Neuronal stem cell (in vitro differentiated cells): ENCODE data around the gene CTU2.
A peak's percentile ranks its signal among the peaks of the same experiment; 100 is the strongest.

Source experiments
- DNase-seq: peaks from one replicate; pipeline ENCODE4 v3.0.0-alpha.2; 2013; ENCODE audit warnings: low spot score
- H2AFZ ChIP-seq: one replicate; pipeline ENCODE4 v1.6.1; 2013; ENCODE audit warnings: mild to moderate bottlenecking, low read length, inconsistent platforms
- H2AK5ac ChIP-seq: 2 replicates; pipeline ENCODE4 v1.6.1; 2013; ENCODE audit warnings: low read depth, mild to moderate bottlenecking, inconsistent platforms, low read length, moderate library complexity, mixed read lengths
- H2BK120ac ChIP-seq: 2 replicates; pipeline ENCODE4 v1.6.1; 2013; ENCODE audit warnings: low read depth, mild to moderate bottlenecking, inconsistent platforms, low read length, moderate library complexity, mixed read lengths
- H2BK12ac ChIP-seq: one replicate; pipeline ENCODE4 v1.6.1; 2013; ENCODE audit warnings: low read length, inconsistent platforms
- H2BK15ac ChIP-seq: 2 replicates; pipeline ENCODE4 v1.6.1; 2013; ENCODE audit warnings: mild to moderate bottlenecking, low read length, inconsistent platforms, mixed read lengths
- H2BK5ac ChIP-seq: one replicate; pipeline ENCODE4 v1.6.1; 2013; ENCODE audit warnings: inconsistent platforms, mild to moderate bottlenecking, low read length, moderate library complexity
- H3K14ac ChIP-seq: one replicate; pipeline ENCODE4 v1.6.1; 2013; ENCODE audit warnings: low read length, inconsistent platforms
- H3K18ac ChIP-seq: 2 replicates; pipeline ENCODE4 v1.6.1; 2013; ENCODE audit warnings: low read length, inconsistent platforms
- H3K23ac ChIP-seq: 2 replicates; pipeline ENCODE4 v1.6.1; 2013; ENCODE audit warnings: low read depth, mild to moderate bottlenecking, mixed read lengths, low read length, inconsistent platforms; ENCODE audit not compliant: poor library complexity
- H3K27ac ChIP-seq: replicated peaks from 3 replicates; pipeline ENCODE4 v1.5.1; 2013; ENCODE audit warnings: low read length, inconsistent platforms
- H3K27me3 ChIP-seq, 3 experiments: 2 replicates each; pipeline ENCODE4 v1.6.1; 2013; ENCODE audit warnings: low read length in 3 of 3, mild to moderate bottlenecking in 2 of 3, inconsistent platforms in 1 of 3, low read depth in 1 of 3, mixed read lengths in 1 of 3, moderate library complexity in 1 of 3; ENCODE audit not compliant: control insufficient read depth in 3 of 3, insufficient read depth in 3 of 3
- H3K36me3 ChIP-seq, 2 donors: replicated peaks in 1 of 2; 2 replicates each; pipeline ENCODE4 v1.6.1; 2013; ENCODE audit warnings: low read length in 2 of 2; ENCODE audit not compliant: control insufficient read depth in 2 of 2, insufficient read depth in 2 of 2
- H3K4ac ChIP-seq: 2 replicates; pipeline ENCODE4 v1.6.1; 2013; ENCODE audit warnings: inconsistent platforms, mild to moderate bottlenecking, low read length, moderate library complexity
- H3K4me1 ChIP-seq, 2 donors: 1 replicate in 1 of 2; 2 replicates in 1 of 2; pipeline ENCODE4 v1.6.1; 2013; ENCODE audit warnings: low read length in 2 of 2, low read depth in 1 of 2; ENCODE audit not compliant: control insufficient read depth in 2 of 2, insufficient read depth in 1 of 2
- H3K4me2 ChIP-seq: one replicate; pipeline ENCODE4 v1.6.1; 2013; ENCODE audit warnings: mild to moderate bottlenecking, low read length, inconsistent platforms; ENCODE audit not compliant: insufficient read depth, poor library complexity, severe bottlenecking
- H3K4me3 ChIP-seq, 2 donors: 2 replicates each; pipeline ENCODE4 v1.5.1; 2013; ENCODE audit warnings: low read length in 2 of 2, mild to moderate bottlenecking in 2 of 2, inconsistent platforms in 1 of 2, moderate library complexity in 1 of 2
- H3K79me1 ChIP-seq: one replicate; pipeline ENCODE4 v1.6.1; 2013; ENCODE audit warnings: low read depth, mild to moderate bottlenecking, inconsistent platforms, low read length, moderate library complexity
- H3K9ac ChIP-seq: one replicate; pipeline ENCODE4 v1.6.1; 2013; ENCODE audit warnings: mild to moderate bottlenecking, low read depth, low read length, inconsistent platforms; ENCODE audit not compliant: poor library complexity
- H3K9me3 ChIP-seq, 2 donors: replicated peaks in 1 of 2; 2 replicates each; pipeline versions ENCODE3 to v1.6.1; 2013; ENCODE audit warnings: low read length in 2 of 2, mild to moderate bottlenecking in 2 of 2, inconsistent platforms in 1 of 2, low read depth in 1 of 2, mixed read lengths in 1 of 2, moderate library complexity in 1 of 2; ENCODE audit not compliant: control insufficient read depth in 2 of 2, insufficient read depth in 1 of 2
- H4K8ac ChIP-seq: one replicate; pipeline ENCODE4 v1.6.1; 2013; ENCODE audit warnings: low read depth, mild to moderate bottlenecking, inconsistent platforms, low read length, moderate library complexity
- H4K91ac ChIP-seq: one replicate; pipeline ENCODE4 v1.6.1; 2013; ENCODE audit warnings: low read length, low read depth, mild to moderate bottlenecking, inconsistent platforms; ENCODE audit not compliant: poor library complexity
- WGBS, 2 donors: extraction: QIAGEN DNeasy Blood & Tissue Kit; methylation state at CpG; one replicate each; pipeline ENCODE4 v1.1.7; 2013; ENCODE audit warnings: missing lambda C conversion rate in 2 of 2, mixed read lengths in 1 of 2; ENCODE audit not compliant: insufficient read length in 2 of 2, insufficient replicate concordance in 1 of 2; ENCODE audit errors: extremely low coverage in 2 of 2; 5-methylcytosine and 5-hydroxymethylcytosine counted together

CTU2 gene

DNA sequence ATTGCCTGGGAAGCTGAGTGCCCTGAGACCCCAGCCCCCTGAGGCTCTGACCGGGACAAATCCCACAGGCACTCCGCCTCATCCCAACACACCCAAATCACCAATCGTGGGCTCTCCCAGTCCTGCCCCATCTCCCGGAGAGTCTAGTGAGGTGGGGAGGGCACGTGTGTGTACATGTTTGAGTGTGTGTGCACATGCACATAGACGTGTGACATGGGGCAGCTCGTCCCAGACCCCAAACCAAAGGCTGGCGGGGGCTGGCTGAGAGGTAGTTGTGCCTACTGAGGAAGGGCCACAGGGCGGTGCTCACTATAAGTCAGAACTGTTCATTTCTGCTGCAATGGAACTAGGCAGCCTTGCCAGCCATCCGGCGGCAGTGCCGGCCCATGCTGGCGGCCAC is 28.6 kb upstream of the CTU2 start:
- no peak overlapping the region for H3K18ac ChIP-seq
- no peak overlapping the region for H3K4me3 ChIP-seq
- no peak overlapping the region for H3K4ac ChIP-seq
- H2AFZ ChIP-seq = no peak overlapping the region
- H3K27ac ChIP-seq = no peak overlapping the region
- no peaks in the 10 kb centered on the region for H3K9me3 ChIP-seq
- H3K4me2 ChIP-seq = no peak overlapping the region
- no peak overlapping the region for H2BK120ac ChIP-seq
- peak overlapping the region; percentile 8 for H2AK5ac ChIP-seq
- H3K23ac ChIP-seq = no peak overlapping the region
- H4K8ac ChIP-seq = no peak overlapping the region
- peak overlapping the region; percentile 78 for H2BK5ac ChIP-seq
- H3K9ac ChIP-seq = no peak overlapping the region
- no peak overlapping the region for H2BK15ac ChIP-seq
- DNase-seq = no peak
- H3K14ac ChIP-seq = no peak overlapping the region
- no peaks in the 10 kb centered on the region for H3K36me3 ChIP-seq
- H3K79me1 ChIP-seq = no peaks in the 10 kb centered on the region
- WGBS, 2 donors = no CpG with 5 or more reads among the region's 13 CpGs
- no peak overlapping the region for H2BK12ac ChIP-seq
- H4K91ac ChIP-seq = no peak overlapping the region
- H3K4me1 ChIP-seq = peaks cover 4% of the 10 kb centered on the region in 2 donors
- no peaks in the 10 kb centered on the region for H3K27me3 ChIP-seq

DNA sequence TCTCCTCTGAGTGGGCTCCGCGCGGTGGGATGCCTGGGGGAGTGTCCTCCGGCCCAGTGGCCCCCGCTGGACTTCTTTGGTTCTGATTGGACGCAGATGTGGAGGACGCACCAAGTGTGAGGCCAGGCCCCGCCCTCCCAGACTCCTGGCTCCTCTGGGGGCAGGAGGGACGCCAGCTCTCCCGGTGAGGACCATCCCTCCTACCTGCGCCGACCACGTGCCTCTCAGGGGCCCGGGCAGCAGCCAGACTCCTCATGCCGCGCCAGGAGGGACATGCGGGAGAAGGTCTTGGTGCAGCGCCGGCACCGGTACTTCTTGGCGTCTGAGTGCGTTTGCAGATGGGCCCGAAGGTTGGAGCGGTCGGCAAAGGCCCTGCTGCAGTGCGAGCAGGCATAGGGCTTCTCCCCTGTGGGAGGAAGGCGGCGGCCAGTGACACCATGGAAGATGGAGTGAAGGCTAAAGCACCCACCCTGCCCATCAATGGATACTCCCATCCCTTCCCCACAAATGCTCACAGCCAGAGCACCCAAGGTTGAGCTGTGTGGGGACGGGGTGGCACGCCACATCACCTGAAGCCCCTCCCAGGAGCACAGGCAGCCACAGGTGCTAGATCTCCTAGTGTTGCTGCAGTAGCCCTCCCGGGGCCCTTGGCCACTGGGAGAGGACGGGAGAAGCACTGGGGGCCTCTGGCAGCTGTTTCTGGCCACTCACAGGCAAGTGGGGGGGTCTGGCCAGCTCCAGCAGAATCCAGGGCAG is 27.9 kb upstream of the CTU2 start:
- no peak overlapping the region for H3K9ac ChIP-seq
- H3K9me3 ChIP-seq = no peaks in the 10 kb centered on the region
- H3K4me1 ChIP-seq = peaks cover 4% of the 10 kb centered on the region in 2 donors
- H4K8ac ChIP-seq = no peak overlapping the region
- H3K18ac ChIP-seq = peak overlapping the region; percentile 72
- no peaks in the 10 kb centered on the region for H3K79me1 ChIP-seq
- no peak overlapping the region for H3K4ac ChIP-seq
- H3K23ac ChIP-seq = no peak overlapping the region
- no CpG with 5 or more reads among the region's 32 CpGs for WGBS, 2 donors
- H2BK120ac ChIP-seq = no peak overlapping the region
- H2AFZ ChIP-seq = no peak overlapping the region
- no peak overlapping the region for H3K4me3 ChIP-seq
- no peak overlapping the region for H4K91ac ChIP-seq
- H3K36me3 ChIP-seq = no peaks in the 10 kb centered on the region
- no peak overlapping the region for H3K14ac ChIP-seq
- H2BK12ac ChIP-seq = no peak overlapping the region
- H2BK5ac ChIP-seq = no peak overlapping the region
- no peaks in the 10 kb centered on the region for H3K27me3 ChIP-seq
- no peak overlapping the region for H2BK15ac ChIP-seq
- H3K27ac ChIP-seq = no peak overlapping the region
- no peak overlapping the region for H3K4me2 ChIP-seq
- no peak for DNase-seq
- H2AK5ac ChIP-seq = peak overlapping the region; percentile 8

DNA sequence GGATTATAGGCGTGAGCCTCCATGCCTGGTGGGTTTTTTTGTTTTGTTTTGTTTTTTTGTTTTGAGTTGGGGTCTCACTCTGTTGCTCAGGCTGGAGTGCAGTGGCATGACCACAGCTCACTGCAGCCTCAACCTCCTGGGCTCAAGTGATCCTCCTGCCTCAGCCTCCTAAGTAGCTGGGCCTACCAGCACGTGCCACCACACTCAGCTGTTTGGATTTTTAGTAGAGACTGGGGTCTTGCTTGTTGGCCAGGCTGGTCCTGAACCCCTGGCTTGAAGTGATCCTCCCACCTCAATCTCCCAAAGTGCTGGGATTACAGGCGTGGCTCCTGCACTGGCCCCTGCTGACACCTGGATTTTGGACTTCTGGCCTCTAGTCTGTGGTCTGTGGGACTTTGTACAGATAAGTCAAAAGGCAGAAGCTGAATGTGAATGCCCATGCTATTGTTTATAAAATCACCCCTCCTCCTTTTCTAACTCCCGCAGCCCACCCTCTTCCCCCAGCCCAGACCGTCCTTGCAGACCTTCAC is 25.7 kb upstream of the CTU2 start:
- Histone ChIP-seq H3K4me3 (no peak overlapping the region), H3K4ac (peak overlapping the region; percentile 93), H2AK5ac (peak overlapping the region; percentile 56), H3K36me3 (no peaks in the 10 kb centered on the region), H3K4me2 (no peak overlapping the region), H3K9me3 (no peaks in the 10 kb centered on the region), H2BK5ac (no peak overlapping the region), H4K91ac (peak overlapping the region; percentile 72), H3K18ac (no peak overlapping the region), H3K9ac (peak overlapping the region; percentile 86), H3K4me1 (peaks cover 8 to 14% of the 10 kb centered on the region in 2 donors), H3K27me3 (peaks cover 5 to 20% (median 11%) of the 10 kb centered on the region in 3 experiments), H3K14ac (peak overlapping the region; percentile 82), H4K8ac (no peak overlapping the region), H2AFZ (no peak overlapping the region), H3K79me1 (no peaks in the 10 kb centered on the region), H2BK12ac (peak overlapping the region; percentile 90), H2BK120ac (no peak overlapping the region), H3K27ac (no peak overlapping the region), H2BK15ac (no peak overlapping the region), H3K23ac (peak overlapping the region; percentile 99)
- WGBS, 2 donors = no CpG with 5 or more reads among the region's 5 CpGs
- no peak for DNase-seq

DNA sequence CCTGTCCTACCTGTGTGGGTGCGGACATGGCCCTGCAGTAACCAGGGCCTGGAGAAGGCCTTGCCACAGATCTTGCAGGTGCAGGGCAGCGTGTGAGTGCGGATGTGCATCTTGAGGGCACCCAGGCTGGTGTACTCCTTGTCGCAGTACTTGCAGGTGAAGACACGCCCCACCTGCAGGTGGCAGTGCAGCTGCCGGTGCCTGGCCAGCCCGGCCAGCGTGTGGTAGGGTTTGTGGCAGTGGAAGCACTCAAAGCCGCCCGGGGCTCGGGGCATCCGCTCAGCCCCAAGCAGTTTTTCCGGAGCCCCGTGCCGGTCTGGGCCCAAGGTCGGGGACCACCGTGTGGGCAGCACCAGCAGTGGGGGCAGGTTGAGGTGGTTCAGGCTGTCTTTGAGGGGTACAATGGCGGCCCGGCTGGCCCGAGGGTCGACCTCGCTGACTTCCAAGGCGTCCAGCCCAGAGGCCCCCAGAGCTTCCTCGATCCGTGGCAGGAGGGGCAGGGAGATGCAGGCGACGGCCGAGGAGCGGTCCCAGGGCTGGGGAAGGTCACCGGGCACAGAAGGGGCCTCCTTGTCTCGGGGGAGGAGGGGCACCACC is 25.1 kb upstream of the CTU2 start:
- Histone ChIP-seq H4K91ac (peak overlapping the region; percentile 72), H2AK5ac (peak overlapping the region; percentile 56), H3K79me1 (no peaks in the 10 kb centered on the region), H3K4me3 (no peak overlapping the region), H2BK120ac (no peak overlapping the region), H3K9ac (peak overlapping the region; percentile 86), H2BK5ac (no peak overlapping the region), H3K4me2 (no peak overlapping the region), H3K27me3 (peaks cover 8 to 26% (median 17%) of the 10 kb centered on the region in 3 experiments), H2BK12ac (peak overlapping the region; percentile 90), H3K18ac (peak overlapping the region; percentile 48), H2AFZ (peak overlapping the region; percentile 69), H3K14ac (peak overlapping the region; percentile 82), H3K27ac (no peak overlapping the region), H3K36me3 (no peaks in the 10 kb centered on the region), H3K23ac (peak overlapping the region; percentile 99), H2BK15ac (peak overlapping the region; percentile 67), H4K8ac (peak overlapping the region; percentile 17), H3K9me3 (no peaks in the 10 kb centered on the region), H3K4ac (peak overlapping the region; percentile 93), H3K4me1 (peaks cover 11 to 19% of the 10 kb centered on the region in 2 donors)
- no CpG with 5 or more reads among the region's 31 CpGs for WGBS, 2 donors
- no peak for DNase-seq
